VCaP (cell line): ENCODE data around the gene ZMIZ2.
"Not testable (repeated sequence)": the region's sequence is repeated elsewhere in the genome, so short reads cannot be mapped to it uniquely, and the experiment has no call there.

Experiments
- H3K27ac ChIP-seq: fragments of 450-650 bp; 2 replicates; pipeline ENCODE4 v1.5.1; 2017
- CTCF ChIP-seq: fragments of 450-650 bp; conservative IDR thresholded peaks from 2 replicates; pipeline ENCODE4 v1.5.1; 2017; ENCODE audit warnings: mild to moderate bottlenecking, moderate library complexity

The ZMIZ2 gene

GRCh38 chr7:44716205-44716604, 32.4 kb upstream of the ZMIZ2 start:
- no peak for TF ChIP-seq CTCF
- no peak overlapping the region for H3K27ac ChIP-seq

GRCh38 chr7:44720301-44720700, 28.3 kb upstream of the ZMIZ2 start:
- H3K27ac ChIP-seq: no peak overlapping the region
- no peak for TF ChIP-seq CTCF

GRCh38 chr7:44724276-44724675, 24.4 kb upstream of the ZMIZ2 start:
- H3K27ac ChIP-seq: no peak overlapping the region
- TF ChIP-seq CTCF: no peak

GRCh38 chr7:44726250-44726649, 22.4 kb upstream of the ZMIZ2 start:
- H3K27ac ChIP-seq: not testable (repeated sequence)

GRCh38 chr7:44727158-44727936, 21.3 kb upstream of the ZMIZ2 start:
- TF ChIP-seq CTCF: no peak
- H3K27ac ChIP-seq: no peak overlapping the region

- TF ChIP-seq CTCF: no peak
- no peak overlapping the region for H3K27ac ChIP-seq
These were observed 20.7 kb upstream of the ZMIZ2 start for GRCh38 chr7:44727937-44728262.

- TF ChIP-seq CTCF: no peak
- no peak overlapping the region for H3K27ac ChIP-seq
These were observed 18.6 kb upstream of the ZMIZ2 start for GRCh38 chr7:44729949-44730590.

GRCh38 chr7:44732971-44733370, 15.7 kb upstream of the ZMIZ2 start:
- not testable (repeated sequence) for H3K27ac ChIP-seq
